K562 (cell line): ENCODE measurements around the gene B3GALT4. TPM values are rescaled to one million over a fixed set of nuclear protein-coding genes. Genes with fewer than 3 reads are reported as not detected.

ENCODE experiments used
- FIP1L1 ChIP-seq: fragments of 200-400 bp; formaldehyde crosslinking; IDR thresholded peaks from 2 replicates; pipeline ENCODE4 v1.6.1; 2018; ENCODE audit warnings: mild to moderate bottlenecking, low read depth, low read length; ENCODE audit not compliant: poor library complexity, severe bottlenecking
- LEF1 ChIP-seq: fragments of 450-650 bp; IDR thresholded peaks from 2 replicates; pipeline ENCODE4 v1.6.1; 2016; ENCODE audit warnings: mild to moderate bottlenecking
- MEIS2 ChIP-seq: fragments of 450-650 bp; IDR thresholded peaks from 2 replicates; pipeline ENCODE4 v1.6.1; 2014; ENCODE audit warnings: mild to moderate bottlenecking; ENCODE audit not compliant: partially characterized antibody
- NELFE ChIP-seq: IDR thresholded peaks from 2 replicates; pipeline ENCODE4 v1.6.1; 2011; ENCODE audit warnings: mild to moderate bottlenecking; ENCODE audit not compliant: insufficient read depth, insufficient read length
- PCBP1 ChIP-seq: fragments of 200-400 bp; formaldehyde crosslinking; IDR thresholded peaks from 2 replicates; pipeline ENCODE4 v1.6.1; 2018; ENCODE audit warnings: mild to moderate bottlenecking, low read depth, low read length; ENCODE audit not compliant: poor library complexity, severe bottlenecking
- RAD51 ChIP-seq: fragments of 450-650 bp; IDR thresholded peaks from 2 replicates; pipeline ENCODE4 v1.7.1; 2016; ENCODE audit warnings: low read depth, mild to moderate bottlenecking, borderline replicate concordance
- RBM17 ChIP-seq: fragments of 200-400 bp; formaldehyde crosslinking; IDR thresholded peaks from 2 replicates; pipeline ENCODE4 v1.6.1; 2017; ENCODE audit warnings: low read depth, mild to moderate bottlenecking, low read length, borderline replicate concordance
- STAT5B ChIP-seq: fragments of 250-450 bp; sonication (Bioruptor Pico); IDR thresholded peaks from 2 replicates; pipeline ENCODE4 v1.8.0; 2021; ENCODE audit warnings: mild to moderate bottlenecking, inconsistent platforms
- TCFL5 ChIP-seq: fragments of 250-450 bp; sonication (Bioruptor Pico); conservative IDR thresholded peaks from 2 replicates; pipeline ENCODE4 v1.6.1; 2021; ENCODE audit warnings: mild to moderate bottlenecking, moderate library complexity, matching md5 sums
- TFAM ChIP-seq: fragments of 250-450 bp; sonication (Bioruptor Pico); conservative IDR thresholded peaks from 2 replicates; pipeline ENCODE4 v1.5.0; 2021; ENCODE audit warnings: mild to moderate bottlenecking, moderate library complexity
- ZNF175 ChIP-seq: fragments of 200-800 bp; sonication (Bioruptor generic); IDR thresholded peaks from 2 replicates; pipeline ENCODE4 v1.6.1; 2016; ENCODE audit warnings: low read depth, mild to moderate bottlenecking, missing genetic modification characterization, missing compliant biosample characterization
- ZNF316 ChIP-seq: fragments of 450-650 bp; IDR thresholded peaks from 2 replicates; pipeline ENCODE4 v1.6.1; 2016
- ZNF583 ChIP-seq: fragments of 250-450 bp; sonication (Bioruptor Pico); IDR thresholded peaks from 2 replicates; pipeline ENCODE4 v1.4.0; 2020
- polyA plus RNA-seq, 8 experiments: library from polyadenylated mRNA; depleted of rRNA in 4 of 8; stranded (reverse) in 5 of 8; unstranded in 3 of 8; fragments of >200 nt; fragmentation: Nextera tagmentation in 2 of 8; fragmentation: Illumina TruSeq in 1 of 8; extraction: Ambion mirVana in 2 of 8; extraction: Trizol in 1 of 8; gene quantifications; 2 replicates each; pipeline versions ENCODE4 v1.2.1 to v1.2.3, GENCODE V29; 2011 to 2014; ENCODE audit warnings: inconsistent platforms in 1 of 8, missing spikeins in 1 of 8
- total RNA-seq, 7 experiments: library from RNA; depleted of rRNA in 6 of 7; stranded (reverse); fragments of >200 nt in 6 of 7; fragmentation: Illumina TruSeq in 2 of 7; extraction: Trizol in 2 of 7; gene quantifications; 2 replicates each; pipeline versions ENCODE4 v1.2.1 to v1.2.3, GENCODE V29; 2011 to 2021; ENCODE audit warnings: low replicate concordance in 1 of 7
- TF ChIP-seq, protein P1 (sequence below), 2 experiments: fragments of 450-650 bp; IDR thresholded peaks; 2 replicates each; pipeline ENCODE4 v1.6.1; 2016
- TF ChIP-seq, protein P2 (sequence below): fragments of 450-650 bp; conservative IDR thresholded peaks from 2 replicates; pipeline ENCODE4 v1.6.1; 2016; ENCODE audit warnings: missing genetic modification characterization, low read depth, mild to moderate bottlenecking, control low read depth, missing compliant biosample characterization
- TF ChIP-seq, protein P3 (sequence below): fragments of 450-650 bp; IDR thresholded peaks from one replicate; pipeline ENCODE4 v1.6.1; 2018; ENCODE audit warnings: mild to moderate bottlenecking, moderate library complexity; ENCODE audit not compliant: partially characterized antibody
- TF ChIP-seq, protein P4 (sequence below): fragments of 150-350 bp; conservative IDR thresholded peaks from 2 replicates; pipeline ENCODE4 v1.6.1; 2014; ENCODE audit warnings: low read length
- TF ChIP-seq, protein P5 (sequence below): fragments of 250-450 bp; sonication (Bioruptor Pico); IDR thresholded peaks from 2 replicates; pipeline ENCODE4 v1.5.0; 2021

The B3GALT4 gene
- total and polyA plus RNA-seq, 9 of the 15 experiments (the other 6 are each of a cell fraction or from before 2014, with no cell fraction given): 0.11 to 1.3 (median 0.53) TPM; not detected in 1

DNA sequence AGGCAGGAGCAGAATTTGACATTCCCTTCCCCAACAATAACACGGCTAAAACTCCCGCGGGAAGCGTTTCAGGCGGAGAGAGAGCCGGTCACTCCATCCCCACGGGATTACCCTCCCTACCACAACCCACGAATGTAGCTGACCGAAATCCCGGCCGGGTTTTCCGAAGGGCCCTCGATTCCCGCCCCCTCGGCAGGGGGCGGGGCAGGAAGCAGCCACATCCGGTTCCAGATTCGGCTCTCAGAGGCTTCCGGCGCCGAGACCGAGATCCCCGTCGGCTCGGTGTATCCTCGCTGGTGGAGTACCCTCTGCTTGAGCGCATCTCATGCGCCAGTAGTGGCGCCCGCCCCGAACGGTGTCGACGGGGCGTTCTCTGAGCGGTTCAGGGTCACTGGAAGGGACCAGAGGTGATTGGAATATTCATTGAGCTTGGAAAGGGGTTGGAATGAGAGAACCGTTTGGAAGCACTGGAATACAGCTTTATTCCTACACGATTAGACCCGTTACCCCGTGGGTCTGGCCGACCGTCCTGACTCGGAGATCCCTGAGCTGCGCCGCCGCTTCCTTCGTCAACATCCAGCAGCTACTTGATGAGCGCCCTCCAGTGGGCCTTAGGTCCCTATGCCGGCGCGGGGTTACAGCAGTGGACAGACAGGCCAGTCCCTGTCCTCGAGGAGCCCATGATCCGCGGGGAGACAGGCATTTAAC lies 22.5 kb downstream of the B3GALT4 start (continued):
- TF ChIP-seq RAD51 (no peak), STAT5B (CRISPR knock-in tag) (no peak), NELFE (no peak), ZNF175 (CRISPR knock-in tag) (peak; percentile 88), LEF1 (peak; percentile 41), TFAM (CRISPR knock-in tag) (no peak), RBM17 (no peak), ZNF316 (no peak), MEIS2 (no peak), PCBP1 (no peak), FIP1L1 (no peak), TCFL5 (CRISPR knock-in tag) (no peak; the same call in 1 of the 2 replicates), ZNF583 (CRISPR knock-in tag) (peak; percentile 49; the same call in 1 of the 2 replicates)
- TF ChIP-seq, protein P1, sequence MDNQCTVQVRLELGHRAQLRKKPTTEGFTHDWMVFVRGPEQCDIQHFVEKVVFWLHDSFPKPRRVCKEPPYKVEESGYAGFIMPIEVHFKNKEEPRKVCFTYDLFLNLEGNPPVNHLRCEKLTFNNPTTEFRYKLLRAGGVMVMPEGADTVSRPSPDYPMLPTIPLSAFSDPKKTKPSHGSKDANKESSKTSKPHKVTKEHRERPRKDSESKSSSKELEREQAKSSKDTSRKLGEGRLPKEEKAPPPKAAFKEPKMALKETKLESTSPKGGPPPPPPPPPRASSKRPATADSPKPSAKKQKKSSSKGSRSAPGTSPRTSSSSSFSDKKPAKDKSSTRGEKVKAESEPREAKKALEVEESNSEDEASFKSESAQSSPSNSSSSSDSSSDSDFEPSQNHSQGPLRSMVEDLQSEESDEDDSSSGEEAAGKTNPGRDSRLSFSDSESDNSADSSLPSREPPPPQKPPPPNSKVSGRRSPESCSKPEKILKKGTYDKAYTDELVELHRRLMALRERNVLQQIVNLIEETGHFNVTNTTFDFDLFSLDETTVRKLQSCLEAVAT (IDR thresholded peaks at IDR 0.05): peak in 1 of 2 experiments; percentile 23; a peak in 1 of 4 replicates
- TF ChIP-seq, protein P2, sequence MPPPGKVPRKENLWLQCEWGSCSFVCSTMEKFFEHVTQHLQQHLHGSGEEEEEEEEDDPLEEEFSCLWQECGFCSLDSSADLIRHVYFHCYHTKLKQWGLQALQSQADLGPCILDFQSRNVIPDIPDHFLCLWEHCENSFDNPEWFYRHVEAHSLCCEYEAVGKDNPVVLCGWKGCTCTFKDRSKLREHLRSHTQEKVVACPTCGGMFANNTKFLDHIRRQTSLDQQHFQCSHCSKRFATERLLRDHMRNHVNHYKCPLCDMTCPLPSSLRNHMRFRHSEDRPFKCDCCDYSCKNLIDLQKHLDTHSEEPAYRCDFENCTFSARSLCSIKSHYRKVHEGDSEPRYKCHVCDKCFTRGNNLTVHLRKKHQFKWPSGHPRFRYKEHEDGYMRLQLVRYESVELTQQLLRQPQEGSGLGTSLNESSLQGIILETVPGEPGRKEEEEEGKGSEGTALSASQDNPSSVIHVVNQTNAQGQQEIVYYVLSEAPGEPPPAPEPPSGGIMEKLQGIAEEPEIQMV (tag): no peak
- TF ChIP-seq, protein P3, sequence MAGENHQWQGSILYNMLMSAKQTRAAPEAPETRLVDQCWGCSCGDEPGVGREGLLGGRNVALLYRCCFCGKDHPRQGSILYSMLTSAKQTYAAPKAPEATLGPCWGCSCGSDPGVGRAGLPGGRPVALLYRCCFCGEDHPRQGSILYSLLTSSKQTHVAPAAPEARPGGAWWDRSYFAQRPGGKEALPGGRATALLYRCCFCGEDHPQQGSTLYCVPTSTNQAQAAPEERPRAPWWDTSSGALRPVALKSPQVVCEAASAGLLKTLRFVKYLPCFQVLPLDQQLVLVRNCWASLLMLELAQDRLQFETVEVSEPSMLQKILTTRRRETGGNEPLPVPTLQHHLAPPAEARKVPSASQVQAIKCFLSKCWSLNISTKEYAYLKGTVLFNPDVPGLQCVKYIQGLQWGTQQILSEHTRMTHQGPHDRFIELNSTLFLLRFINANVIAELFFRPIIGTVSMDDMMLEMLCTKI: no peak
- TF ChIP-seq, protein P4, sequence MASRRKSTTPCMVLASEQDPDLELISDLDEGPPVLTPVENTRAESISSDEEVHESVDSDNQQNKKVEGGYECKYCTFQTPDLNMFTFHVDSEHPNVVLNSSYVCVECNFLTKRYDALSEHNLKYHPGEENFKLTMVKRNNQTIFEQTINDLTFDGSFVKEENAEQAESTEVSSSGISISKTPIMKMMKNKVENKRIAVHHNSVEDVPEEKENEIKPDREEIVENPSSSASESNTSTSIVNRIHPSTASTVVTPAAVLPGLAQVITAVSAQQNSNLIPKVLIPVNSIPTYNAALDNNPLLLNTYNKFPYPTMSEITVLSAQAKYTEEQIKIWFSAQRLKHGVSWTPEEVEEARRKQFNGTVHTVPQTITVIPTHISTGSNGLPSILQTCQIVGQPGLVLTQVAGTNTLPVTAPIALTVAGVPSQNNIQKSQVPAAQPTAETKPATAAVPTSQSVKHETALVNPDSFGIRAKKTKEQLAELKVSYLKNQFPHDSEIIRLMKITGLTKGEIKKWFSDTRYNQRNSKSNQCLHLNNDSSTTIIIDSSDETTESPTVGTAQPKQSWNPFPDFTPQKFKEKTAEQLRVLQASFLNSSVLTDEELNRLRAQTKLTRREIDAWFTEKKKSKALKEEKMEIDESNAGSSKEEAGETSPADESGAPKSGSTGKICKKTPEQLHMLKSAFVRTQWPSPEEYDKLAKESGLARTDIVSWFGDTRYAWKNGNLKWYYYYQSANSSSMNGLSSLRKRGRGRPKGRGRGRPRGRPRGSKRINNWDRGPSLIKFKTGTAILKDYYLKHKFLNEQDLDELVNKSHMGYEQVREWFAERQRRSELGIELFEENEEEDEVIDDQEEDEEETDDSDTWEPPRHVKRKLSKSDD: no peak
- TF ChIP-seq, protein P5, sequence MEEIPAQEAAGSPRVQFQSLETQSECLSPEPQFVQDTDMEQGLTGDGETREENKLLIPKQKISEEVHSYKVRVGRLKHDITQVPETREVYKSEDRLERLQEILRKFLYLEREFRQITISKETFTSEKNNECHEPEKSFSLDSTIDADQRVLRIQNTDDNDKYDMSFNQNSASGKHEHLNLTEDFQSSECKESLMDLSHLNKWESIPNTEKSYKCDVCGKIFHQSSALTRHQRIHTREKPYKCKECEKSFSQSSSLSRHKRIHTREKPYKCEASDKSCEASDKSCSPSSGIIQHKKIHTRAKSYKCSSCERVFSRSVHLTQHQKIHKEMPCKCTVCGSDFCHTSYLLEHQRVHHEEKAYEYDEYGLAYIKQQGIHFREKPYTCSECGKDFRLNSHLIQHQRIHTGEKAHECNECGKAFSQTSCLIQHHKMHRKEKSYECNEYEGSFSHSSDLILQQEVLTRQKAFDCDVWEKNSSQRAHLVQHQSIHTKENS (CRISPR knock-in tag): 0 out of 2 replicates have a peak, but pooled peaks have one; percentile 54
